Thyroid gland (tissue), 4 donors: ENCODE results near the gene TET3. TPM values are rescaled to one million over a fixed set of nuclear protein-coding genes. Genes with fewer than 3 reads are reported as not detected.

ENCODE experiments used
- DNase-seq, 2 donors: peaks; one replicate each; pipeline ENCODE4 v3.0.0-alpha.2; 2019
- H3K27ac ChIP-seq, 3 donors: fragments of 200-600 bp; sonication (generic); 1 replicate in 2 of 3; 2 replicates in 1 of 3; pipeline ENCODE4 v1.5.1; 2016 to 2019; ENCODE audit warnings: mild to moderate bottlenecking in 1 of 3, moderate library complexity in 1 of 3
- H3K27me3 ChIP-seq: fragments of 200-600 bp; sonication (generic); one replicate; pipeline ENCODE4 v1.5.1; 2019
- H3K36me3 ChIP-seq, 2 donors: fragments of 200-600 bp; sonication (generic); one replicate each; pipeline ENCODE4 v1.5.1; 2016 to 2019
- H3K4me1 ChIP-seq, 2 donors: fragments of 200-600 bp; sonication (generic); one replicate each; pipeline ENCODE4 v1.5.1; 2017 to 2019
- H3K4me3 ChIP-seq, 3 donors: fragments of 200-600 bp; sonication (generic); replicated peaks in 1 of 3; 1 replicate in 2 of 3; 2 replicates in 1 of 3; pipeline ENCODE4 v1.5.1; 2016; ENCODE audit warnings: mild to moderate bottlenecking in 1 of 3
- H3K9me3 ChIP-seq: fragments of 200-600 bp; sonication (generic); one replicate; pipeline ENCODE4 v1.5.1; 2017
- POLR2A ChIP-seq, 2 donors: fragments of 450-650 bp; IDR thresholded peaks; one replicate each; pipeline ENCODE4 v1.6.1; 2017; ENCODE audit warnings: antibody characterized with exemption in 2 of 2, mild to moderate bottlenecking in 2 of 2, moderate library complexity in 1 of 2
- WGBS, 2 donors: methylation state at CpG; one replicate each; pipeline ENCODE4 v1.1.5; 2017; 5-methylcytosine and 5-hydroxymethylcytosine counted together
- intact Hi-C: fragments of 100-400 bp; cut with DNase I; formaldehyde crosslinking; loops from one replicate; pipeline ENCODE4 v1.15.1; 2023
- total RNA-seq, 4 donors: library from RNA; depleted of rRNA; stranded (reverse); fragments of >200 nt; gene quantifications; one replicate each; pipeline ENCODE4 v1.2.3, GENCODE V29; 2016
- TF ChIP-seq, protein P1 (sequence below), 6 experiments: fragments of 200-600 bp in 3 of 6; fragments of 450-650 bp in 3 of 6; sonication (generic) in 3 of 6; IDR thresholded peaks; one replicate each; pipeline ENCODE4 v1.5.1; 2016 to 2019; ENCODE audit warnings: antibody characterized with exemption in 6 of 6, mild to moderate bottlenecking in 2 of 6, inconsistent platforms in 1 of 6, moderate library complexity in 1 of 6

Gene TET3
- total RNA-seq, 4 donors from 2014 or later: 6.4 to 10.8 (median 7.5) TPM

DNA sequence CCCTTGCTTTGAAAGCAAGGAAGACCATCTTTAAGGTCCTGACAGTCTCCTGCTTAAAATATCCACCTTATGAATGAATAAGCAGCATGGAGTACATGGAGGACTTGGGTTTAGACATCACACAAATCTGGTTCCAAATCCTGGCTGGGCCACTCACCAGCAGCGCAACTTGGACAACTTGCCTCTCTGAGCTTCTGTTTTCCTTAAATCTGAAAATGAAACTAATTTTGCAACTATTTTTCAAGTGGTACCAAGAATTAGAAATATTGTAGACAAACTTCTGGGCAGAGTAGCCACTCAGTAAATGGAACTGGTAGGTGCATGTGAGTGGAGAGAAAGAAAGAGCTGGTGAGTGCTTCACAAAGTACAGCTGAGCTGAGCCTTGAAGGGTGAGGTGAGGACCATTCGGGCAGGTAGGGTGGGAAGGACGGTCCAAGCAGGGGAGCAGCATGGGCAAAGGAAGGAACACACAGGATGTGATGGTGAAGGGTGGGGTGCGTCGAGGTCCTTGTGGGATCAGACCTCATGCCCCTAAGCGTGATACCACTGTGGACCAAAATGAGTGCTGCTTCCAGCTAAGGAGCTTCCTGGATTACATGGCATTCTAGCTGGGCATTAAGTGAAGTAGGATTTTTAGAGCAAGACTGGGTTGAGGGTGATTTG, 14.4 kb upstream of the TET3 start:
- H3K27ac ChIP-seq: peak overlapping the region; percentile 11 to 80 (median 54)
- peaks cover 16 to 19% of the 10 kb centered on the region in 2 donors for H3K4me1 ChIP-seq
- H3K36me3 ChIP-seq: no peaks in the 10 kb centered on the region
- DNase-seq: no peak
- no peaks in the 10 kb centered on the region for H3K9me3 ChIP-seq
- 77 to 86% methylated on average over 6 of the region's 6 CpGs for WGBS, 2 donors
- H3K4me3 ChIP-seq: no peak overlapping the region
- intact Hi-C loops: no loop called here
- no peaks in the 10 kb centered on the region for H3K27me3 ChIP-seq
- TF ChIP-seq, protein P1, sequence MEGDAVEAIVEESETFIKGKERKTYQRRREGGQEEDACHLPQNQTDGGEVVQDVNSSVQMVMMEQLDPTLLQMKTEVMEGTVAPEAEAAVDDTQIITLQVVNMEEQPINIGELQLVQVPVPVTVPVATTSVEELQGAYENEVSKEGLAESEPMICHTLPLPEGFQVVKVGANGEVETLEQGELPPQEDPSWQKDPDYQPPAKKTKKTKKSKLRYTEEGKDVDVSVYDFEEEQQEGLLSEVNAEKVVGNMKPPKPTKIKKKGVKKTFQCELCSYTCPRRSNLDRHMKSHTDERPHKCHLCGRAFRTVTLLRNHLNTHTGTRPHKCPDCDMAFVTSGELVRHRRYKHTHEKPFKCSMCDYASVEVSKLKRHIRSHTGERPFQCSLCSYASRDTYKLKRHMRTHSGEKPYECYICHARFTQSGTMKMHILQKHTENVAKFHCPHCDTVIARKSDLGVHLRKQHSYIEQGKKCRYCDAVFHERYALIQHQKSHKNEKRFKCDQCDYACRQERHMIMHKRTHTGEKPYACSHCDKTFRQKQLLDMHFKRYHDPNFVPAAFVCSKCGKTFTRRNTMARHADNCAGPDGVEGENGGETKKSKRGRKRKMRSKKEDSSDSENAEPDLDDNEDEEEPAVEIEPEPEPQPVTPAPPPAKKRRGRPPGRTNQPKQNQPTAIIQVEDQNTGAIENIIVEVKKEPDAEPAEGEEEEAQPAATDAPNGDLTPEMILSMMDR (IDR thresholded peaks at IDR 0.05): no peak
- TF ChIP-seq POLR2A (IDR thresholded peaks at IDR 0.05): no peak

DNA sequence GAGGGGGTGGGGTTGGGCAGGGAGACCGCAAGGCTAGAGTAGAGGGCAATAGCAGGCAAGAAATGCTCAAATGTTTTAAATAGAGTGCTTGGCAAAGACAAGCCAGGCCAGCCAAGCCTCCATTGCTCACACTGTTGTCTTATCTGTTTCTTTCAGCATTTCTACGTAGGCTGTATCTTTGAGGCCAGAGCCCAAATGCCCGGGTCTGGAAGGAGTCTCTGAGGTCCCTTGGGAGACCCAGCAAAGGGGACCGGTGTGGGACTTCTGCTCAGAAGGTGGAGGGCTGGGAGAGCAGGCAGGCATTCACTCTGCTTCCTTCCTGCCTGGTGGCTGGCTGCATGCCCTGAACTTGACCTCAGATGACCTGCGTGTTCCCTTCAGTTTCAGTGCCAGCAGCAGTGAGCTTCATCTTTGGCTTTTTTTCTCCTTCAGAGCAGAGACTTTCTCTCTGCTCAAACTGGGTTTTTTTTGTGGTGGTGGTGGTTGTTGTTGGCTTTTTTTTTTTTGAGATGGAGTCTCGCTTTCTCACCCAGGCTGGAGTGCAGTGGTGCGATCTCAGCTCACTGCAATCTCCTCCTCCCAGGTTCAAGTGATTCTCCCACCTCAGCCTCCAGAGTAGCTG, 13.7 kb upstream of the TET3 start:
- intact Hi-C loops: no loop called here
- Histone ChIP-seq H3K36me3 (no peaks in the 10 kb centered on the region), H3K4me3 (no peak overlapping the region), H3K27ac (peak overlapping the region; percentile 11 to 80 (median 54)), H3K4me1 (peaks cover 16 to 19% of the 10 kb centered on the region in 2 donors), H3K27me3 (no peaks in the 10 kb centered on the region), H3K9me3 (no peaks in the 10 kb centered on the region)
- peak; percentile 86 to 88 for DNase-seq
- TF ChIP-seq, protein P1 (IDR thresholded peaks at IDR 0.05): no peak
- TF ChIP-seq POLR2A (IDR thresholded peaks at IDR 0.05): no peak
- WGBS, 2 donors: 16 to 24% methylated on average over 6 to 7 of the region's 7 CpGs

DNA sequence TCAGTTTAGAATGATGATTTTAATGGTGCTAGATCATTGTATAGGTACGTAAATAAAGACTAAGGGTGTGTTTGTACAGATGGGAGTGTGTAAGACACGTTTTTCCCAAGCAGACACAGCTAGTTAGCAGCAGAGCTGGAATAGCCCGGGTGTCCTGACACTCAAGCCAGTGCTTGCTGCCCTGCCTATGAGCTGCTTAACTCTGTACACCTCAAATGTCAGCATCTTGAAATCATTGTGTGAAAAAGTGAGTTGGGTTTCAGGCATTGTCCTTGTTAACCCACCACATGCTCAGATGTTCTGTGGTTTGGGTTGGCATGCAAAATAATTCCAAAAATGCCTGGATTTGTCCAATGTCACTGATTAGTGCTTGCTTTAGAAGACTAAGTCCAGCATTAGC, 13.0 kb upstream of the TET3 start:
- Histone ChIP-seq H3K27ac (peak overlapping the region in 1 of 3 donors; percentile 80), H3K4me3 (no peak overlapping the region), H3K9me3 (no peaks in the 10 kb centered on the region), H3K4me1 (peaks cover 16 to 19% of the 10 kb centered on the region in 2 donors), H3K27me3 (no peaks in the 10 kb centered on the region), H3K36me3 (no peaks in the 10 kb centered on the region)
- DNase-seq: no peak
- intact Hi-C loops: no loop called here
- TF ChIP-seq, protein P1 (IDR thresholded peaks at IDR 0.05): no peak
- TF ChIP-seq POLR2A (IDR thresholded peaks at IDR 0.05): no peak
- 58 to 60% methylated on average over 3 of the region's 3 CpGs for WGBS, 2 donors

DNA sequence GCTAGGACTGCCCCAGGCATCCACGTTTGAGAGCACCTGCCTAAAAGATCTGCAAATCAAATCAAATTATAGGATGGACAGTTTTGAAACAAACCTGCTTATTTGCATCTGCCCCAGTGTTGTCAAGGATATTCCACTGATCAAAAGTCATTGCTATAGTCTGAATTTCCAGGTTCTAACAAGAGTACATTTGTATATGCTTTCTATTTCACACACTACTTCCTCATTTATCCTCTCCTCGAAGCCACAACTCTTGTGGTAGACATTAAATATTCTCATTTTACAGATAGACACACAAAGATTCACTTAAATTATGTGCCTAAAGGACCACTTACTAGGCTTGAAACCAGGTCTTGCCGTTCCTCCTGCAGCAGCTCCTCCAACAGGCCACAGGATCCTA, 11.9 kb upstream of the TET3 start:
- intact Hi-C loops: no loop called here
- 83 to 84% methylated on average over 3 of the region's 3 CpGs for WGBS, 2 donors

More for the DNA sequence above, 11.9 kb upstream of the TET3 start:
- Histone ChIP-seq H3K27me3 (no peaks in the 10 kb centered on the region), H3K36me3 (no peaks in the 10 kb centered on the region), H3K9me3 (no peaks in the 10 kb centered on the region), H3K27ac (no peak overlapping the region), H3K4me3 (no peak overlapping the region), H3K4me1 (peaks cover 16 to 19% of the 10 kb centered on the region in 2 donors)
- TF ChIP-seq, protein P1 (IDR thresholded peaks at IDR 0.05): no peak
- TF ChIP-seq POLR2A (IDR thresholded peaks at IDR 0.05): no peak
- no peak for DNase-seq
